HG02642 (cell line): ENCODE results near the gene TTC39C.
"Not testable (repeated sequence)": the region's sequence is repeated elsewhere in the genome, so short reads cannot be mapped to it uniquely, and the experiment has no call there.

Experiments
- ATAC-seq: cut with Tn5 transposase; IDR thresholded peaks from one replicate; pipeline ENCODE4 v1.9.1; 2021; ENCODE audit warnings: mild to moderate bottlenecking; ENCODE audit not compliant: unreplicated experiment, poor library complexity

The TTC39C gene

DNA sequence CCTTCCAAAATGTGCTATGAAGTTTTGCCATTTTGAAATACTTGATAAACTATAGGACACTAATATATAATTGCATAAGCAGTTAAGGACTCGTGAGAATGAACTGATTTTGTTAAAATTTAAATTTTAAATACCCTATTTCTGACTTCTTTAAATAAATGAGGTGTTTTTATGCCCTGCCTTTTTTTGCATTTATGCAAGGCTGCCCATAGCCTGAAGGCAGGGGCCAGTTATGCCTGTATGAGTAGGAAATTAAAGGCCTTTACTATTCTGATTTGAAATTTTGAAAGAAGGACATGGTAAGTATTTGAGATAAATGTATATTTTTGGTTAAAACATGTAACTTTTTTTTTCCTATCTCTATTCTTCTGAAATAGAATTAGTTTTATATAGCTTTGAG lies 33.7 kb downstream of the TTC39C start:
- no peak for ATAC-seq

DNA sequence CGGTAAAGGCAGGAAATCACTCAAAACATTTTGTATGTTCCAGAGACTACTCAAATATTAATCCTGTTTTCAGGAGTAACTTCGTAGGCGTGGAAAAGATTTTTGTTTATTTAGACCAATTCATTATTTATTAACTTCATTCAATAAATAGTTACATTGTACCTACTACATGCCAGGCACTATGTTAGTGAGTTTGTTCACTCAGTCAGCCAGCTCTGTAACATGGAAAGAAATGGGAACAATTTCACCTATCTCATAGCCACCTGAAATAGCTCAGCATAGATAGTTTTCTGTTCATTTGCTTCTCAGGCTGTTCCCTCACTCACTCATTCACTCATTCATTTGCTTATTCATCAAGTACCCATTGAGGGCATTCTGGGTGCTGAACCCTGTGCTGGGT lies 34.6 kb downstream of the TTC39C start:
- ATAC-seq: no peak

DNA sequence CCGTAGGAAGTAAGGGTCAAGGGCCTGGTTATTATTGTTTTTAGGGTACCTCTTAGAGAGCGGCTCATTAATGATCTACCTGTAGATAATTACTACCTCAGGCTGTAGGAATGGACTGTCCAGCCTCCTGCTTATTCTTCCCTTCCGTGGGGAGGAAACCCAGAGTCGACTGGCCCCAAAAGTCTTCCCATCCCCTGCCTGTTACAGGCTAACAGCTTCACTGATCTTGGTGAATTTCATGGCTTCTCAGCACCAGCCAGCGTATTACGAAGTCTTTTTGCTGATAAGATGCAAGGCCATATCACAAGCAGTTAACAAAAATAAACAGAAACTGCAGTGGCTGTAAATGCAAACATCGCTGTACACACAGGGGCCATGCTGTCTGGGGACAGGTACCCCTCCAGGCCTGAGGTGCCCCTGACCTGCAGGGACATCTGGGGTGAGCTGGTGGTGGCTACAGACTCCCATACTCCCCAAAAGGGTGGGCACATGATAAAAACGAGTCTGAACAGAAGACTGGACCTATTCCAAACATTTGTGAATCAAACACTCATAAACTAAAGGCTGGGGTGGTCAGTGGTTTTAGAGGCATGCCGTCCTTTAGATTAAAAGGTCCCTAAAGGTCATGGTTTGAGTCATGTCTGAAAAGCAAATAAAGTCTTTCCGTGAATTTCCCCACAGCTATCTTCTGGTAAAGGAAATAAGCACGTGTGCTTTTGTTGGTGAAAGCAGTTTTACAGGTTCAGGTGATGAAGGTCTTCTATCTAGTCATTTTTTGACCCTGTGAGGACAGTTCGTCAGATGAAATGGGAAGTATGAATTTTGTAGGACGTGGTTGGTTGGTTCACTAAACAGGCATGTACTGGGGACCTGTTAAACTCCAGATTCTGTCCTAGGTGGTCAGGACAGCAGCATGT lies 36.7 kb downstream of the TTC39C start:
- no peak for ATAC-seq

DNA sequence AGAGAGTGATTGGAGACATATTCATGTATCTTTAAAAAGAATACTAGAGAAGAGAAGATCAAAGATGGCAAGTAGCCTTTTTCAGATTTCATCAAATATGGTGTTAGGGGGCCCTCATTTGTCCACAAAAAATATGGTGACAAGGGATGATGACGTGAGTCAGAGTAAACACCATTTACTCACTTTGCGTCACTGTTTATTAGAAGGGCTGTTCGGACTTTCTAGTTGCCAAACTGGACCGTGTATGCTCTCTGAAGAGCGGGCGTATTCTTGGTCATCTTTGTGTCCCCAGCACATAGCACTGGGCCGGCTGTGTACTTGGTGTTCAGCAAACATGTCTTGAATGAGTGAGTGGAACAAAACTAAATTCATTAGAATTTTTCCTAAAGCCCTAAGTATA lies 37.5 kb downstream of the TTC39C start:
- ATAC-seq: no peak

DNA sequence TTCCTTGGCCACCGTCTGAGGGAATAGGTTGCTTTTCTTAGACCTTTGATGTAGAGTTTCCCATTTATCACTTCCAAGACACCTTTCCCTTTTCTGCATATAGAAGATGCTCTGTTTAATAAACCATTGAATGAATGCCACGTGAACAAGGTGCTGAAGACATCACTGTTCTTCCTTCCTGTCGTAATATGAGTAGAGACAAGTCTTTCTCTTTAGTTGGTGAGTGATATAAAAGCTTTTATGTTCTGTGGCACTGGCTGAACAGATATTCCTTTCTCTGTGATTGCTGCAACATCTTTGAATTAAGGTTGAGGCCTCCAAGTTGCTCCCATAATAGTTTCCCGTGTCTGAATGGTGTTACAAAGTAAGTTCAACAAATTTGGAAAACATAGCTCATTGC lies 38.7 kb downstream of the TTC39C start:
- no peak for ATAC-seq

DNA sequence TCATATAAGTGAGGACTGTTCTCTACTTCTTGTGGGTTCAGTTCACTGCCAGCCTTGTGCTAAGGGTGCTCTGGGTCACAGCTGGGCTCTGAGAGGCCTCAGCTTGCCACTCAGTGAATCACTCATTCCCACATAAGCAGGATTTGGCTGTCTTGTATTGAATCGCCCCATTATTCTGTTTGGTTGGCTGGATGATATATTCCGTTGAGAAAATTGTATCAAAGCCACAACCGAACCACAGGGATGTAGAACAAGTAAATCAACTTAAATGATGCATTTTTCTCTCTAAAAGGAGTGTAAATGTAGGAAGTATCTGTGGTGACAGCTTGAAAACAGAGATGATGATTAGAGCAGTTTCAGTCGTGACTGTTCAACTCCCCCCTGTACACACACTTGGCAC lies 39.6 kb downstream of the TTC39C start:
- no peak for ATAC-seq

DNA sequence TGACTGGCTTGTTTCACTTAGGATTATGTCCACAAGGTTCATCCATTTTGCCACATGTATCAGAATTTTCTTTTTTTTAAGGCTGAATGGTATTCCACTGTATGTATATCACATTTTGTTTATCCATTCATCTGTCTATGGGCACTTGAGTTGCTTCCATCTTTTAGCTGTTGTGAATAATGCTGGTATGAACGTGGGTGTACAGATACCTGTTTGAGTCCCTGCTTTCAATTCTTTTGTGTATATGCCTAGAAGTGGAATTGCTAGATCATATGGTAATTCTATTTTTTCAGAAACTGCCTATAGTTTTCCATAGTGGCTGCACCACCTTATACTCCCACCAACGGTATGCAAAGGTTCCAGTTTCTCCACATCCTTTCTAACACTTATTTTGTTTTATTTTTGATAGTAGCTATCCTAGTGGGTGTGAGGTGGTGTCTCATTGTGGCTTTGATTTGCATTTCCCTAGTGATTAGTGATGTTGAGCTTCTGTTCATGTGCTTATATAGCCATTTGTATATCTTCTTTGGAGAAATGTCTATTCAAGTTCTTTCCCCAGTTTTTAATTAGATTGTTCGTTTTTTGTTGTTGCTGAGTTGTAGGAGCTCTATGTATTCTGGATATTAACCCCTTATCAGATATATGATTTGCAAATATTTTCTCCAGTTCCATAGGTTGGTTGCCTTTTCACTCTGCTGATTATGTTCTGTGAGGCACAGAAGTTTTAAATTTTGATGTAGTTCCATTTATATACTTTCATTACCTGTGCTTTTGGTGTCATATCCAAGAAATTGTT lies 40.7 kb downstream of the TTC39C start:
- ATAC-seq: peak; percentile 43

DNA sequence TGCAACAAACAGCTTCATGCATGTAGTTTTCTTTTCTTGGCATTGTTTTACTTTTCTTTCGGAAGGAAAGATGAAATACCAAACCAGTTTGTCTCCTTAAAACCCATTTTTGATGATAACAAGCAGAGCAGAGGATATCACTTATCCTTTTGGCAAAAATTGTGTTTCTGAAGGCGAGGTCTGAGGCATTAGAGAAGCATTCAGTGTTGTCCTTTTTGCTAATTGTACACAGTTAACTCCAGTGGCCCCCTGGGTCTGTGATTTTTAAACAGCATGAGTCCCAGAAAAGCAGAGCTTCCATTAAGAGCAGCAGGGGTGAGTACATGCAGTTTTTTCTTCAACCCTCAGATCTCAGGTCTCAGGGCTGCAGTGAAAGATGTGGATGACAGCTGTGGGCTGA lies 41.3 kb downstream of the TTC39C start:
- no peak for ATAC-seq

DNA sequence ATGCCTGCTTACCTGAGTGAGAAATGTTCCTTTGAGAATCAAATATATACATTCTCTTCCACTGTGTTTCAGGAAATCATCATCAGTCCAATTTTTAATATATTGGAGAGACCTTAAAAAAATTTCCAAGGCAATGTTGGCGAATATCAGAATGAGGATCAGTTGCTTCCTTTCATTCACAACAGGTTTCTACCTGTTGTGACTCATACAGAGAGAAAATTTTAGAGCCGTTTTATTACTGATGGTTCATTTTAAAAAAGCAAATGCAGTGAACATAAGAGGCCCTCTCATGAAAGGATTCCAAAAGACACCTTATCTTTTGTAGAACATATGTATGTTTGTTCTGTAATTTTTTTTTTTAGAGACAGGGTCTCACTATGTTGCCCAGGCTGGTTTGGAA lies 42.0 kb downstream of the TTC39C start:
- ATAC-seq: no peak

DNA sequence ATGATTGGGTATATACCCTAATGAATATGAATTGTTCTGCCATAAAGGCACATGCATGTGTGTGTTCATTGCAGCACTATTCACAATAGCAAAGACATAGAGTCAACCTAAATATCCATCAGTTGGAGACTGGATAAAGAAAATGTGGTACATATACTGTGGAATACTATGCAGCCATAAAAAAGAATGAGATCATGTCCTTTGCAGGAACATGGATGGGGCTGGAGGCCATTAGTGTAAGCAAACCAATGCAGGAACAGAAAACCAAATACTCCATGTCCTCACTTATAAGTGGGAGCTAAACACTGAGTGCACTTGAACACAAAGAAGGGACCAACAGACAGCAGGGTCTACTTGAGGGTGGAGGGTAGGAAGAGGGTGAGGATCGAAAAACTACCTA lies 43.2 kb downstream of the TTC39C start:
- no peak for ATAC-seq

DNA sequence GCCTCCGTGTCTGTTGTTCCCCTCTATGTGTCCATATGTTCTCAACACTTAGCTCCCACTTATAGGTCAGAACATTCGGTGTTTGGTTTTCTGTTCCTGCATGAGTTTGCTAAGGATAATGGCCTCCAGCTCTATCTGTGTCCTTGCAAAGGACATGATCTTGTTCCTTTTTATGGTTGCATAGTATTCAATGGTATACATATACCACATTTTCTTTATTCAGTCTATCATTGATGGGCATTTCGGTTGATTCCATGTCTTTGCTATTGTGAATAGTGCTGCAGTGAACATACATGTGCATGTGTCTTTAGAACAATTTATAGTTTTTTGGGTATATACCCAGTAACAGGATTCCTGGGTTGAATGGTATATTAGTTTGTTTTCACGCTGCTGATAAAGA lies 44.8 kb downstream of the TTC39C start:
- ATAC-seq: not testable (repeated sequence)

DNA sequence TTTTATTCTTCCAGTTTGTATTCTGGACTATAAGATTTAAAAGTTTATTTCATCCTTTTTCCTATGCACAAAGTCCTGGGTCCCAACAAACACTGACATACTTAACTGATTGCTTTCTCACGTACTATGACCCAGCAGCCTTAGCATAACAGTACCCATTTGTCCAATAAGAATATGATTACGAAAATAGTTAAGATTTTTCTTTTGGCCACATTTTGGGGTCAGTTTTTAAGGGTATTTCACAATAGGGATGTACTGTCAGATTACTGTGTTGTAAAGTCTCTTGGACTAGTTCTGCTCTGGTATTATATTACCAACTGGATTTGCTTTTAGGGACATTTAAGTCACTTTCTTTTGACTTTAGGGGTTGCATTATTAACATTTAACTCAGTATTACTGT lies 46.1 kb downstream of the TTC39C start:
- no peak for ATAC-seq

DNA sequence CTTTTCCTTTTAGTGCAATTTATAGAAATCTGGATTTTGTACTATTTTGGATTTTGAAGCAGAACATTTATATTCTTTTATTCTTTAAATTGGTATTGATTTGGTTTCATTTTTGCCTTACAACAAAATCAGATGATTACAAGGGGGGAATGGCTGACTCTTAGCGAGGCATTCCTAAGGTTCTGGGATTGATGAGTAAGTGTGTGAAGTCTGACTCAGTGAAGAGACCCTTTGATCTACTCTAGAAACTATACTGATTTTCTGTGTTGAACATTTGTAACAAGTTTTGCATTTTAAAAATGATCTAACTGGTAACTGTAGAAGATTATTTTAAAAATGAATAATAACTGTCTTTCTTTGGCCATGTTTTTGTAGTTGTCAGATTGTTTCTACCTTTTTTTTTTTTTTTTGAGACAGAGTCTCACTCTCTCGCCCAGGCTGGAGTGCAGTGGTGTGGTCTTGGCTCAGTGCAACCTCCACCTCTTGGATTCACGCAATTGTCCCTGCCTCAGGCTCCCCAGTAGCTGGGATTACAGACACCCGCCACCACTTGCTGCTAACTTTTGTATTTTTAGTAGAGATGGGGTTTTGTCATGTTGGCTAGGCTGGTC lies 48.7 kb downstream of the TTC39C start:
- no peak for ATAC-seq

DNA sequence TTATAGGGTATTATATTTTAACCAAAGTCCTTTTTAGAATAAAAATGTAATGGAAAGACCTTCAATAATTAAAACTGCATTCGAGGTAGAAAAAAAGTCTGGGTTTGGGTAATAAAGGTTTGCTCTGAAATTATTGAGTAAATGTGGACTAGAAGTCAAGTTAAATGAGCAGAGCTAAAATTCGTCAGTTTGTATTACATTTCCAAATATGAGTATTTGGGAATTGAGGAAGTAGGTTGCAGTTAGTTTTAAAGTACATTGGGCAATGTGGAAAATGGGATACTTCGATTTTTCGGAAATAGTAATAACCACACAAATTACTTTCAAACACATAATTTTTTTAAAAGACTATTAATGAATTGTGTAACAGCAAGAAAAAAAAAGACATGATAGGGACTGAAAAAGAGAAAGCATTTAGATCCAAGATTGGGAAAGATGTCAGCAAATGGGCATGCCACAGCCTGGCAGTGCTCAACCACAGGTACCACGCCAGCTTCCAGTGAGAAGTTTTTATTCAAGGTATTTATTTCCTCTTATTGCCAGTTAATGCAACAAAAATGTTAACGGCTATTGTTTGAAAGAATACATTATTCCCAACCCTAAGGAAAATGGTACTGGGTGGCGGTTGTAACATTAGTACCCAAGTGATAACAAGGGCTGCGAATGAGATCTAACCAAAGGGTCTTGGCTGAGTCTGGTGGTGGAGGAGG lies 50.0 kb downstream of the TTC39C start:
- ATAC-seq: no peak

DNA sequence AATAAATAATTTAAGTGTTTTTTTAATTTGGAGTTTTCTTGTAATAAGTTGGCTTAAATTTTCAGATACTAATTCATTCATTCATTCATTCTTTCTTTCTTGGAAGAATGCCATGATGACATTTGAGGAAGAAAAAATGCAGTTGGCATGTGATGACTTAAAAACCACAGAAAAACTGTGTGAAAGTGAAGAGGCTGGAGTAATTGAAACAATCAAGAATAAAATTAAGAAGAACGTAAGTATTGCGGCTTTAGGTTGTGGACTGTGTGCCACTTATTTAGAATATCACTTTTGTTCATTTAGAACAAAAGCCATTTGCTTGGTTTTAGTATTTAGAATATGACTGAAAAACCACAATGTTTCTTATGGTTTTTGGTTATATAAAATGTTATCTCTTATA lies 51.4 kb downstream of the TTC39C start:
- no peak for ATAC-seq

DNA sequence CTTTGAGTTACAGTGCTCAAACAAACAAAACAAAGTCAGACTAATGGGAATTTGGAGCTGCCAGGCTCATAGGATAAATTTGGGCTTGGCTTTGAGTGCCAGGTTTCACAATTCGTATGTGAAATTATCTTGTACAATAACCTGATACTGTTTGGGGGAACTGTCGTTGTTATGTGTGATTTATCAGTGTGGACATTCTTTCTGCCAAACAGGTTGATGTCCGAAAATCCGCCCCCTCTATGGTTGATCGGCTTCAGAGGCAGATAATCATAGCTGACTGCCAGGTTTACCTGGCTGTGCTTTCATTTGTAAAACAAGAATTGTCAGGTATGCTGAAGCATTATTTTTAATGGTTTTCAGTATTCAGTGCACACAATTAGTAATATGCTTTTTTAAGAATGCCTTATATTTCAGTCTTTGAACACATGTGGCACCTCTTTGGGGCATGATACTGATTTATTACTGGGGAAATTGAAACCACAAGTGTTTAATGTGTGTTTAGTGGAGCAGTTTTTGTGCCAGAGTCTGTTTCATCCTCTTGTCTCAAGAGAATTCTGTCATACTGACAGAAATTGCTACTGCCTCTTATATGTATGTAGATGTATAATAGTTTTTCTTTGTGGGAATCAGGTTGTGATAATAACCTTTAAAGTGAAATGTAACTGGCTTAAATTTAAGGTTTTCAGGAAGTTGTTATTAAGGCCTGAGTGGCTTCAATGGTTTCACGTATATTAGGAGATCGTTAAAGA lies 54.6 kb downstream of the TTC39C start:
- ATAC-seq: no peak

DNA sequence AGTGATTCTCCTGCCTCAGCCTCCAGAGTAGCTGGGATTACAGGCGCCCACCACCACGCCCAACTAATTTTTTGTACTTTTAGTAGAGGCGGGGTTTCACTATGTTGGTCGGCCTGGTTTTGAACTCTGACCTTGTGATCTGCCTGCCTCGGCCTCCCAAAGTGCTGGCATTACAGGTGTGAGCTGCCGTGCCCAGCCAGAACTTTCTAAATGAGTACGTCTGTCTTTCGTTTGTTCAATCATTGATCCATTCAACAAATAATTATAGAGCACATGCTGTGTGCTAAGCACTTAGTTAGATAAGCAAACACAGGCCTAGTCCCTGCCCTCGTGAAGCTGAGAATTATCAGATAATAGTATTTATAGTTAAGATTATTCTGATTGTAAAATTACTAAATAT lies 56.5 kb downstream of the TTC39C start:
- no peak for ATAC-seq

DNA sequence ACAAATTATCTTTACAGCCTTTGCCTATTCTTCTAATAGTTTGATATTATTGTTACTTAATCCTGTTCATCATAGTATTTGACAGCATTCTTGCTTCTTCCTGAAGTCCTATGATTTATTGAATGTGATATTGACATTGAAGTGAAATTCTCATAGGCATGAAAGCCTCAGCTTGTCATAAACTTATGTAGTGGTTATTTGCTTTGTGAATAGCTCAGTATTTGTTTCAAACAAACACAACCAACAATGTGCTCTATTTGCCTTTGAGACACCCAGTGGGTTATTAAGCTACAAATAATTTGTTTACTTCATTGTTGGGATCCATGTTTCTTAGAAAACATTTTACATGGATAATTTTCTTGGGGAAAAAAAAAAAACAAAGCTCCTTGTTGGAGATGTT lies 57.2 kb downstream of the TTC39C start:
- no peak for ATAC-seq

DNA sequence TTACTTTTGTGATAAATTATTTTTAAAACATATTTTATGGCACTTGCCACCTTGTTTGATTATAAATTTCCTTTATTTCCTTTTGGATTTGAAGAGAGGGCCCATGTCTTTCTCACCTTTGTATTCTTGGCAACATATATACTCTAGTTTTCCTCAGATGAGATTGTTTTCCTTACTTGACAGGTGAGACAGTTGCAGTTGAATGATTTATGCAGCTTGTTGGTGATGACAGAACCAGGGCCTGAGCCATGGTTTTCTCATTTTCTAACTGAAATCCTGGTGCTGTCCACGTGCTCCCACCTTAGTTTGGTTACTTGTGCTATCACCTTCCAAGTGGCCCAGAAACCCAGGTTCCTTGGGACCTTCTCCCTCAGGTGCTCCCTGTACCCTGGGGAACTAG lies 58.2 kb downstream of the TTC39C start:
- no peak for ATAC-seq

DNA sequence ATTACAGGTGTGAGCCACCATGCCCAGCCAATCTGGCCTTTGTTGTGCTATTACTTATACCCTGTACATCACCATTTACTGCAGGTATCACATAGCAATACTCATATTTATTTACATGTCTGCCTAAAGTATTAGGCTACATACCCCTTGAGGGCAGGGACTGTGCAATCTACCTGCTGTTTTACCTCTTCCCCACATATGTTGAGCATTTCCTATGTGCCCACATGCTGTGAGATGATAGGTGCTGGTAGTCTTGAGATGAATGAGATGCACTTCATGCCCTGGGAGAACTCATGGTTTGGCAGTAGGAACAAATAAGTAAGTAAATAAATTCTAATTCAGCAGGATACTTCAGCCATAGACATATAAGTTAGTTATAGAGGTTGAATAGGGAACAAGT lies 59.2 kb downstream of the TTC39C start:
- no peak for ATAC-seq
